Measurements from ENCODE around the gene MAN1A2.

Gene MAN1A2

GRCh38 chr1:117573386-117574023 is 206.3 kb downstream of the MAN1A2 start:
- Histone ChIP-seq H3K79me2 (ENCODE audit: control insufficient read depth, insufficient read depth, low read length, poor library complexity) (no peaks in the 10 kb centered on the region), H3K23ac (ENCODE audit: low read length) (no peak overlapping the region), H4K91ac (ENCODE audit: low read depth, low read length) (no peak overlapping the region), H3K4ac (ENCODE audit: low read depth, low read length) (no peak overlapping the region), H3K14ac (ENCODE audit: low read length) (no peak overlapping the region), H3K9ac (ENCODE audit: low read length) (no peak overlapping the region), H3K4me2 (ENCODE audit: low read length) (no peak overlapping the region), H2BK12ac (ENCODE audit: low read length) (no peak overlapping the region), H3K27me3 (ENCODE audit: insufficient read depth, low read length) (no peaks in the 10 kb centered on the region), H4K12ac (ENCODE audit: low read depth, low read length) (no peak overlapping the region), H3K36me3 (ENCODE audit: control insufficient read depth in 1 of 2, insufficient read depth in 2 of 2, low read length in 2 of 2) (no peaks in the 10 kb centered on the region), H3K18ac (ENCODE audit: low read length) (no peak overlapping the region), H2AFZ (ENCODE audit: insufficient read depth, low read length, poor library complexity) (no peak overlapping the region), H3K9me3 (ENCODE audit: insufficient read depth, low read depth, low read length) (peaks cover 2% of the 10 kb centered on the region), H3K79me1 (ENCODE audit: low read length) (no peaks in the 10 kb centered on the region), H4K8ac (ENCODE audit: low read depth, low read length) (no peak overlapping the region), H3K27ac (ENCODE audit: low read depth, low read length) (no peak overlapping the region), H2AK5ac (ENCODE audit: low read length) (no peak overlapping the region), H2BK5ac (ENCODE audit: low read depth, low read length, poor library complexity) (no peak overlapping the region), H2BK120ac (ENCODE audit: insufficient read depth, low read length, poor library complexity) (no peak overlapping the region), H3K4me1 (ENCODE audit: control insufficient read depth in 1 of 2, insufficient read depth in 2 of 2, low read length in 2 of 2) (peaks cover 5 to 7% of the 10 kb centered on the region in 2 experiments), H3K4me3 (ENCODE audit: low read depth, low read length) (no peak overlapping the region)
- DNase-seq = peak; percentile 86 to 92
- no CpG with 5 or more reads among the region's 10 CpGs for WGBS (ENCODE audit: extremely low coverage, insufficient coverage, insufficient read length)

- Histone ChIP-seq H3K27ac (ENCODE audit: low read depth, low read length) (no peak overlapping the region), H3K9me3 (ENCODE audit: insufficient read depth, low read depth, low read length) (peaks cover 2% of the 10 kb centered on the region), H2BK12ac (ENCODE audit: low read length) (no peak overlapping the region), H2BK120ac (ENCODE audit: insufficient read depth, low read length, poor library complexity) (no peak overlapping the region), H3K36me3 (ENCODE audit: control insufficient read depth in 1 of 2, insufficient read depth in 2 of 2, low read length in 2 of 2) (no peaks in the 10 kb centered on the region), H3K79me1 (ENCODE audit: low read length) (no peaks in the 10 kb centered on the region), H3K4me1 (ENCODE audit: control insufficient read depth in 1 of 2, insufficient read depth in 2 of 2, low read length in 2 of 2) (peaks cover 5 to 7% of the 10 kb centered on the region in 2 experiments), H4K12ac (ENCODE audit: low read depth, low read length) (no peak overlapping the region), H3K4ac (ENCODE audit: low read depth, low read length) (no peak overlapping the region), H3K4me2 (ENCODE audit: low read length) (no peak overlapping the region), H2AFZ (ENCODE audit: insufficient read depth, low read length, poor library complexity) (no peak overlapping the region), H3K18ac (ENCODE audit: low read length) (no peak overlapping the region), H3K4me3 (ENCODE audit: low read depth, low read length) (no peak overlapping the region), H4K91ac (ENCODE audit: low read depth, low read length) (no peak overlapping the region), H3K14ac (ENCODE audit: low read length) (peak overlapping the region; percentile 19), H3K27me3 (ENCODE audit: insufficient read depth, low read length) (no peaks in the 10 kb centered on the region), H2BK5ac (ENCODE audit: low read depth, low read length, poor library complexity) (no peak overlapping the region), H3K23ac (ENCODE audit: low read length) (no peak overlapping the region), H3K79me2 (ENCODE audit: control insufficient read depth, insufficient read depth, low read length, poor library complexity) (no peaks in the 10 kb centered on the region), H3K9ac (ENCODE audit: low read length) (no peak overlapping the region), H2AK5ac (ENCODE audit: low read length) (no peak overlapping the region), H4K8ac (ENCODE audit: low read depth, low read length) (no peak overlapping the region)
- no CpG with 5 or more reads among the region's 5 CpGs for WGBS (ENCODE audit: extremely low coverage, insufficient coverage, insufficient read length)
- DNase-seq = no peak
Measured at GRCh38 chr1:117574161-117574835, 207.0 kb downstream of the MAN1A2 start.

DNA sequence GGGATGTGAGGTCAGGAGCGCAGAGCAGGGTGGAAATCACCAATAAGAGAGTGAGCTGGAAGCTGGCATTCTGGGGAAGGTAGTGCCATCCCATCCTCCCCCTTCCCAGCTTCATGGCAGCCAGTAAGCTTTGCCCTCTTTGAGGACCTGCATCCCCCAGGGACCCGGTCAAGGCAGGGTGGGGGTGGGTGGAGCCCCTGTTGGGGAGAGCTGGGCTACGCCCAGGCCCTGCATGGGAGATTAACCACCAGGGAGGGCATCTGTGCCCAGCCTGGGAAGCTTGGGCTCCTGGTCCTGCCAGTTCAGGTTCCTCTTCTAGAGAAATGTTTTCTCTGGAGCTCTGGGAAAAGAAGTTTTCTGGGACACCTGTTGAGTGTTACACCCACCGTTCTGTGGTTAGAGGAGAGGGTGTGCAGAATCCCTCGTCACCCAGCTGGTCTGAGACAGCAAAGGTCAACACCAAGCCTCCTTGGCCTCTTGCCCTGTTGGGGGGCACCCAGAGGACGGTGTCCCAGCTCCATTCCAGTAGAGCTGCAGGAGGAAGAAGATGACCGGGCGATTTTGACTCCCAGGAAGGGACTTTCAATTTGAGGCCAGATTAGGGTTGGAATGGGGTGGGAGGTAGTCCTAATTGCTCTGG is 208.5 kb downstream of the MAN1A2 start:
- DNase-seq = no peak
- H3K27me3 ChIP-seq (ENCODE audit: insufficient read depth, low read length) = no peaks in the 10 kb centered on the region
- H3K23ac ChIP-seq (ENCODE audit: low read length) = no peak overlapping the region
- no peak overlapping the region for H2BK120ac ChIP-seq (ENCODE audit: insufficient read depth, low read length, poor library complexity)
- no peak overlapping the region for H4K91ac ChIP-seq (ENCODE audit: low read depth, low read length)
- WGBS (ENCODE audit: extremely low coverage, insufficient coverage, insufficient read length) = no CpG with 5 or more reads among the region's 8 CpGs
- peaks cover 2% of the 10 kb centered on the region for H3K9me3 ChIP-seq (ENCODE audit: insufficient read depth, low read depth, low read length)
- no peak overlapping the region for H4K8ac ChIP-seq (ENCODE audit: low read depth, low read length)
- no peak overlapping the region for H2BK5ac ChIP-seq (ENCODE audit: low read depth, low read length, poor library complexity)
- no peak overlapping the region for H2BK12ac ChIP-seq (ENCODE audit: low read length)
- no peak overlapping the region for H2AFZ ChIP-seq (ENCODE audit: insufficient read depth, low read length, poor library complexity)
- H4K12ac ChIP-seq (ENCODE audit: low read depth, low read length) = no peak overlapping the region
- H3K14ac ChIP-seq (ENCODE audit: low read length) = no peak overlapping the region
- H3K27ac ChIP-seq (ENCODE audit: low read depth, low read length) = no peak overlapping the region
- no peak overlapping the region for H3K9ac ChIP-seq (ENCODE audit: low read length)
- H3K4me2 ChIP-seq (ENCODE audit: low read length) = no peak overlapping the region
- no peak overlapping the region for H3K4ac ChIP-seq (ENCODE audit: low read depth, low read length)
- no peaks in the 10 kb centered on the region for H3K79me1 ChIP-seq (ENCODE audit: low read length)
- H3K4me1 ChIP-seq (ENCODE audit: control insufficient read depth in 1 of 2, insufficient read depth in 2 of 2, low read length in 2 of 2) = peaks cover 5 to 7% of the 10 kb centered on the region in 2 experiments
- no peaks in the 10 kb centered on the region for H3K79me2 ChIP-seq (ENCODE audit: control insufficient read depth, insufficient read depth, low read length, poor library complexity)
- no peaks in the 10 kb centered on the region for H3K36me3 ChIP-seq (ENCODE audit: control insufficient read depth in 1 of 2, insufficient read depth in 2 of 2, low read length in 2 of 2)
- no peak overlapping the region for H2AK5ac ChIP-seq (ENCODE audit: low read length)
- no peak overlapping the region for H3K18ac ChIP-seq (ENCODE audit: low read length)
- H3K4me3 ChIP-seq (ENCODE audit: low read depth, low read length) = no peak overlapping the region

GRCh38 chr1:117576236-117576635 is 209.0 kb downstream of the MAN1A2 start:
- Histone ChIP-seq H2BK5ac (ENCODE audit: low read depth, low read length, poor library complexity) (no peak overlapping the region), H3K18ac (ENCODE audit: low read length) (no peak overlapping the region), H3K4me2 (ENCODE audit: low read length) (no peak overlapping the region), H4K91ac (ENCODE audit: low read depth, low read length) (no peak overlapping the region), H3K4me3 (ENCODE audit: low read depth, low read length) (no peak overlapping the region), H3K27me3 (ENCODE audit: insufficient read depth, low read length) (no peaks in the 10 kb centered on the region), H3K14ac (ENCODE audit: low read length) (no peak overlapping the region), H3K9ac (ENCODE audit: low read length) (no peak overlapping the region), H4K12ac (ENCODE audit: low read depth, low read length) (no peak overlapping the region), H2BK12ac (ENCODE audit: low read length) (no peak overlapping the region), H2AFZ (ENCODE audit: insufficient read depth, low read length, poor library complexity) (no peak overlapping the region), H3K4ac (ENCODE audit: low read depth, low read length) (no peak overlapping the region), H4K8ac (ENCODE audit: low read depth, low read length) (no peak overlapping the region), H3K79me1 (ENCODE audit: low read length) (no peaks in the 10 kb centered on the region), H3K9me3 (ENCODE audit: insufficient read depth, low read depth, low read length) (peaks cover 2% of the 10 kb centered on the region), H3K27ac (ENCODE audit: low read depth, low read length) (no peak overlapping the region), H2BK120ac (ENCODE audit: insufficient read depth, low read length, poor library complexity) (no peak overlapping the region), H3K79me2 (ENCODE audit: control insufficient read depth, insufficient read depth, low read length, poor library complexity) (no peaks in the 10 kb centered on the region), H3K23ac (ENCODE audit: low read length) (no peak overlapping the region), H3K36me3 (ENCODE audit: control insufficient read depth in 1 of 2, insufficient read depth in 2 of 2, low read length in 2 of 2) (no peaks in the 10 kb centered on the region), H2AK5ac (ENCODE audit: low read length) (no peak overlapping the region), H3K4me1 (ENCODE audit: control insufficient read depth in 1 of 2, insufficient read depth in 2 of 2, low read length in 2 of 2) (peaks cover 1 to 2% of the 10 kb centered on the region in 2 experiments)
- DNase-seq = no peak
- WGBS (ENCODE audit: extremely low coverage, insufficient coverage, insufficient read length) = no CpG with 5 or more reads among the region's 3 CpGs
